Neural progenitor cell (in vitro differentiated cells): ENCODE results near the gene PDLIM1. TPM values are rescaled to one million over a fixed set of nuclear protein-coding genes. Genes with fewer than 3 reads are reported as not detected.

ENCODE experiments used
- DNase-seq: peaks from one replicate; pipeline ENCODE4 v3.0.0-alpha.2; 2016; ENCODE audit warnings: low spot score
- H2AFZ ChIP-seq: fragments of 200-600 bp; sonication (generic); replicated peaks from 2 replicates; pipeline ENCODE4 v1.6.1; 2016; ENCODE audit warnings: antibody characterized with exemption
- H3F3A ChIP-seq: fragments of 200-600 bp; sonication (generic); 2 replicates; pipeline ENCODE4 v1.6.1; 2016; ENCODE audit warnings: antibody characterized with exemption, low read depth
- H3K27ac ChIP-seq: fragments of 200-600 bp; sonication (generic); 2 replicates; pipeline ENCODE4 v1.5.1; 2016; ENCODE audit warnings: mild to moderate bottlenecking
- H3K27me3 ChIP-seq: fragments of 200-600 bp; sonication (generic); 2 replicates; pipeline ENCODE4 v1.6.1; 2016; ENCODE audit warnings: mild to moderate bottlenecking, moderate library complexity
- H3K36me3 ChIP-seq: fragments of 200-600 bp; sonication (generic); 2 replicates; pipeline ENCODE4 v1.5.1; 2016
- H3K4me1 ChIP-seq: fragments of 200-600 bp; sonication (generic); 2 replicates; pipeline ENCODE4 v1.6.1; 2016; ENCODE audit warnings: mixed run types
- H3K4me2 ChIP-seq: fragments of 200-600 bp; sonication (generic); 2 replicates; pipeline ENCODE4 v1.6.1; 2016
- H3K4me3 ChIP-seq: fragments of 200-600 bp; sonication (generic); 2 replicates; pipeline ENCODE4 v1.5.1; 2016
- H3K79me2 ChIP-seq: fragments of 200-600 bp; sonication (generic); 2 replicates; pipeline ENCODE4 v1.6.1; 2016; ENCODE audit warnings: low read depth
- H3K9ac ChIP-seq: fragments of 200-600 bp; sonication (generic); 2 replicates; pipeline ENCODE4 v1.6.1; 2016
- H3K9me3 ChIP-seq: fragments of 200-600 bp; sonication (generic); 2 replicates; pipeline ENCODE4 v1.5.1; 2016; ENCODE audit warnings: low read depth
- H4K20me1 ChIP-seq: fragments of 200-600 bp; sonication (generic); 2 replicates; pipeline ENCODE4 v1.6.1; 2016; ENCODE audit warnings: low read depth
- H3K27ac Mint-ChIP-seq: 3 replicates; pipeline ENCODE4 v1.8.0; 2021; ENCODE audit warnings: mixed read lengths
- H3K27me3 Mint-ChIP-seq: 2 replicates; pipeline ENCODE4 v1.8.0; 2022; ENCODE audit warnings: low read depth, mild to moderate bottlenecking, inconsistent platforms, moderate library complexity, mixed read lengths; ENCODE audit not compliant: insufficient read depth
- H3K36me3 Mint-ChIP-seq: 3 replicates; pipeline ENCODE4 v1.8.0; 2021; ENCODE audit warnings: mixed read lengths
- H3K4me1 Mint-ChIP-seq: 3 replicates; pipeline ENCODE4 v1.8.0; 2021; ENCODE audit warnings: mixed read lengths
- H3K4me3 Mint-ChIP-seq: 3 replicates; pipeline ENCODE4 v1.8.0; 2021; ENCODE audit warnings: mild to moderate bottlenecking, moderate library complexity, mixed read lengths
- H3K9me3 Mint-ChIP-seq: 3 replicates; pipeline ENCODE4 v1.8.0; 2020; ENCODE audit warnings: mixed read lengths
- EZH2 ChIP-seq: fragments of 200-600 bp; sonication (generic); IDR thresholded peaks from 2 replicates; pipeline ENCODE4 v1.6.1; 2017; ENCODE audit warnings: antibody characterized with exemption, mild to moderate bottlenecking, moderate library complexity
- EZH2phosphoT487 ChIP-seq: fragments of 200-600 bp; sonication (generic); IDR thresholded peaks from 2 replicates; pipeline ENCODE4 v1.6.1; 2017; ENCODE audit warnings: antibody characterized with exemption
- total RNA-seq: library from RNA; depleted of rRNA; stranded (reverse); fragments of >200 nt; gene quantifications from 2 replicates; pipeline ENCODE4 v1.2.3, GENCODE V29; 2015; ENCODE audit warnings: low replicate concordance
- TF ChIP-seq, protein P1 (sequence below): fragments of 200-600 bp; sonication (generic); IDR thresholded peaks from 2 replicates; pipeline ENCODE4 v1.5.1; 2017; ENCODE audit warnings: antibody characterized with exemption, mild to moderate bottlenecking

PDLIM1 gene
- total RNA-seq, 1 donor from 2014 or later = 4.6 TPM

DNA sequence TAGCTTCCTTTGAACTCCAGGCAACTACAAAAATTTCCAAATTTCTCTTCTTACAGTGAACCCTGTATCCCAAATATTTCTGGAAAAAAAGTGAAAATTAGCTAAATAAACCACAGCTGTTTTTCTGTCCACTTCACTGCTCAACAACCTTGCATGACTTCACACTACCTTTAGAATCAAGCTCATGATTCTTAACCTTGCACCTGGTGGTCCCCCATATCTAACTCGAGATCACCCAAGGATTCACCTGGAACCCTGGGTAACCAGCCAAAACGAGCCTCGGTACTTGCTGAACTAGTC lies 47.5 kb downstream of the PDLIM1 start:
- Mint-ChIP-seq H3K27me3 (peaks cover 5% of the 10 kb centered on the region), H3K9me3 (peaks cover 3% of the 10 kb centered on the region), H3K36me3 (no peaks in the 10 kb centered on the region), H3K27ac (no peak overlapping the region), H3K4me1 (no peaks in the 10 kb centered on the region), H3K4me3 (no peak overlapping the region)
- Histone ChIP-seq H4K20me1 (no peaks in the 10 kb centered on the region), H3K4me2 (no peak overlapping the region), H3K79me2 (no peaks in the 10 kb centered on the region), H3K4me1 (no peaks in the 10 kb centered on the region), H3K27me3 (no peaks in the 10 kb centered on the region), H3K9ac (no peak overlapping the region), H3K9me3 (no peaks in the 10 kb centered on the region), H2AFZ (no peak overlapping the region), H3K4me3 (no peak overlapping the region), H3K27ac (no peak overlapping the region), H3F3A (no peaks in the 10 kb centered on the region), H3K36me3 (no peaks in the 10 kb centered on the region)
- no peak for DNase-seq
- TF ChIP-seq, protein P1, sequence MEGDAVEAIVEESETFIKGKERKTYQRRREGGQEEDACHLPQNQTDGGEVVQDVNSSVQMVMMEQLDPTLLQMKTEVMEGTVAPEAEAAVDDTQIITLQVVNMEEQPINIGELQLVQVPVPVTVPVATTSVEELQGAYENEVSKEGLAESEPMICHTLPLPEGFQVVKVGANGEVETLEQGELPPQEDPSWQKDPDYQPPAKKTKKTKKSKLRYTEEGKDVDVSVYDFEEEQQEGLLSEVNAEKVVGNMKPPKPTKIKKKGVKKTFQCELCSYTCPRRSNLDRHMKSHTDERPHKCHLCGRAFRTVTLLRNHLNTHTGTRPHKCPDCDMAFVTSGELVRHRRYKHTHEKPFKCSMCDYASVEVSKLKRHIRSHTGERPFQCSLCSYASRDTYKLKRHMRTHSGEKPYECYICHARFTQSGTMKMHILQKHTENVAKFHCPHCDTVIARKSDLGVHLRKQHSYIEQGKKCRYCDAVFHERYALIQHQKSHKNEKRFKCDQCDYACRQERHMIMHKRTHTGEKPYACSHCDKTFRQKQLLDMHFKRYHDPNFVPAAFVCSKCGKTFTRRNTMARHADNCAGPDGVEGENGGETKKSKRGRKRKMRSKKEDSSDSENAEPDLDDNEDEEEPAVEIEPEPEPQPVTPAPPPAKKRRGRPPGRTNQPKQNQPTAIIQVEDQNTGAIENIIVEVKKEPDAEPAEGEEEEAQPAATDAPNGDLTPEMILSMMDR = no peak
- TF ChIP-seq EZH2 (no peak), EZH2phosphoT487 (no peak)

DNA sequence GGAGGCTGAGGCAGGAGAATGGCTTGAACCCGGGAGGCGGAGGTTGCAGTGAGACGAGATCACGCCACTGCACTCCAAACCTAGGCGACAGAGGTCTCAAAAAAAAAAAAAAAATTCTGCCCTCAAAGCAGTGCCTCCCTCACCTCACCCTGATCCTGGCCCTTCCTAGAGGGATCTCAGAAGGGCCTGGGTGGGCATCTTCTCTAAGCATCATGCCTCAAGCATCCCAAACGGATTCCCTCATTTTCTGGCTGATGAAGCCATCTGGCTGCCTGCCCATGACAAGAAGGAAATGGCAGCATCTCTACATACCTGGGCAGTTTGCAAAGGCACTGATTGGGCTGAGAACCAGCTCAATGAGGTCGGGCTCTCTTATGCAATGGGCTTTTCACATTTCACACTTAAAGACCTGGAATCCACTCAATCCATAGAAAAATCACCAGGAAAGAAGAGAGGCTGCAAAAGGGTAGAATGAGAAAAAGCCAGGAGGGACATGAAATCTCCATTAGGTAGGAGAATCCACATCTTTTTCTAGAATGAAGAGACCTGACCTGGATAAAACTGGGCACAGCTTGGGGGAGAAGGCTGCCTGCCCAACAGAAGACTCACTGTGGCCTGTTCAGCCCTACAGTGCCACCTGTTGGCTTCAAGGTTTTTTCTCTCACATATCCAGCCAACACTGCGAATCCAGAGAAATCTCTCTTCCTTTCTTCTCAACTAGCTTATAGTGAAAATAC lies 48.1 kb downstream of the PDLIM1 start:
- Histone ChIP-seq H3K36me3 (no peaks in the 10 kb centered on the region), H4K20me1 (no peaks in the 10 kb centered on the region), H3K9me3 (no peaks in the 10 kb centered on the region), H3K4me2 (no peak overlapping the region), H3F3A (no peaks in the 10 kb centered on the region), H3K4me1 (no peaks in the 10 kb centered on the region), H2AFZ (no peak overlapping the region), H3K27ac (no peak overlapping the region), H3K4me3 (no peak overlapping the region), H3K9ac (no peak overlapping the region), H3K27me3 (no peaks in the 10 kb centered on the region), H3K79me2 (no peaks in the 10 kb centered on the region)
- Mint-ChIP-seq H3K27me3 (peaks cover 5% of the 10 kb centered on the region), H3K4me1 (no peaks in the 10 kb centered on the region), H3K27ac (no peak overlapping the region), H3K36me3 (no peaks in the 10 kb centered on the region), H3K4me3 (no peak overlapping the region), H3K9me3 (peaks cover 3% of the 10 kb centered on the region)
- TF ChIP-seq EZH2 = no peak
- TF ChIP-seq EZH2phosphoT487 = no peak
- TF ChIP-seq, protein P1 = peak; percentile 83
- DNase-seq = peak; percentile 74

DNA sequence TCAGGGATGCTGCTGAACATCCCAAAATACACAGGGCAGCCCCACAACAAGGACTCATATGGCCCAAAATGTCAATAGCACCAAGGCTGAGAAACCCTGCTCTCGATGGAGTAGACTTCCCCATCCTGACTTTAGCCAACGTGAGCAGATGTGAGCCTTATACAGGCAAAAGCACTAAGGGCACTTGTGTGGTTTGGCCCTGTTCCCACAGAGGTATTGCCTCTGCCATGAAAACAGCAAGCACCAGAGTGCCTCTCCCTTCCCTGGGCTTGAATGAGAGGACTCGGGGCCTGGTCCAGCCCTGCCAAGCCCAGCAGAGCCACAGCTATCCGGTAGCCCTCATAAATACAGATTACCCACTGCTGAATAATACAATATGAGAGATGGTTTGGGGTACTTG lies 49.3 kb downstream of the PDLIM1 start:
- no peaks in the 10 kb centered on the region for H3K27me3 ChIP-seq
- H3K4me1 Mint-ChIP-seq = no peaks in the 10 kb centered on the region
- no peaks in the 10 kb centered on the region for H3K9me3 ChIP-seq
- H3K27ac Mint-ChIP-seq = no peak overlapping the region
- H3K4me3 ChIP-seq = no peak overlapping the region
- no peaks in the 10 kb centered on the region for H4K20me1 ChIP-seq
- no peaks in the 10 kb centered on the region for H3F3A ChIP-seq
- H3K4me1 ChIP-seq = no peaks in the 10 kb centered on the region
- H3K9me3 Mint-ChIP-seq = peaks cover 3% of the 10 kb centered on the region
- no peaks in the 10 kb centered on the region for H3K79me2 ChIP-seq
- H2AFZ ChIP-seq = no peak overlapping the region
- no peak for DNase-seq
- H3K27ac ChIP-seq = no peak overlapping the region
- H3K9ac ChIP-seq = no peak overlapping the region
- no peaks in the 10 kb centered on the region for H3K36me3 ChIP-seq
- TF ChIP-seq EZH2phosphoT487 (no peak), EZH2 (no peak)
- TF ChIP-seq, protein P1 = no peak
- no peaks in the 10 kb centered on the region for H3K36me3 Mint-ChIP-seq
- no peak overlapping the region for H3K4me2 ChIP-seq
- H3K27me3 Mint-ChIP-seq = peaks cover 5% of the 10 kb centered on the region
- no peak overlapping the region for H3K4me3 Mint-ChIP-seq
